Neuronal stem cell (in vitro differentiated cells): ENCODE results near the gene FER.

Experiments used
- DNase-seq: peaks from one replicate; pipeline ENCODE4 v3.0.0-alpha.2; 2013; ENCODE audit warnings: low spot score
- H2AFZ ChIP-seq: one replicate; pipeline ENCODE4 v1.6.1; 2013; ENCODE audit warnings: mild to moderate bottlenecking, low read length, inconsistent platforms
- H2AK5ac ChIP-seq: 2 replicates; pipeline ENCODE4 v1.6.1; 2013; ENCODE audit warnings: low read depth, mild to moderate bottlenecking, inconsistent platforms, low read length, moderate library complexity, mixed read lengths
- H2BK120ac ChIP-seq: 2 replicates; pipeline ENCODE4 v1.6.1; 2013; ENCODE audit warnings: low read depth, mild to moderate bottlenecking, inconsistent platforms, low read length, moderate library complexity, mixed read lengths
- H2BK12ac ChIP-seq: one replicate; pipeline ENCODE4 v1.6.1; 2013; ENCODE audit warnings: low read length, inconsistent platforms
- H2BK15ac ChIP-seq: 2 replicates; pipeline ENCODE4 v1.6.1; 2013; ENCODE audit warnings: mild to moderate bottlenecking, low read length, inconsistent platforms, mixed read lengths
- H2BK5ac ChIP-seq: one replicate; pipeline ENCODE4 v1.6.1; 2013; ENCODE audit warnings: inconsistent platforms, mild to moderate bottlenecking, low read length, moderate library complexity
- H3K14ac ChIP-seq: one replicate; pipeline ENCODE4 v1.6.1; 2013; ENCODE audit warnings: low read length, inconsistent platforms
- H3K18ac ChIP-seq: 2 replicates; pipeline ENCODE4 v1.6.1; 2013; ENCODE audit warnings: low read length, inconsistent platforms
- H3K23ac ChIP-seq: 2 replicates; pipeline ENCODE4 v1.6.1; 2013; ENCODE audit warnings: low read depth, mild to moderate bottlenecking, mixed read lengths, low read length, inconsistent platforms; ENCODE audit not compliant: poor library complexity
- H3K27ac ChIP-seq: replicated peaks from 3 replicates; pipeline ENCODE4 v1.5.1; 2013; ENCODE audit warnings: low read length, inconsistent platforms
- H3K27me3 ChIP-seq, 3 experiments: 2 replicates each; pipeline ENCODE4 v1.6.1; 2013; ENCODE audit warnings: low read length in 3 of 3, mild to moderate bottlenecking in 2 of 3, inconsistent platforms in 1 of 3, low read depth in 1 of 3, mixed read lengths in 1 of 3, moderate library complexity in 1 of 3; ENCODE audit not compliant: control insufficient read depth in 3 of 3, insufficient read depth in 3 of 3
- H3K36me3 ChIP-seq, 2 donors: replicated peaks in 1 of 2; 2 replicates each; pipeline ENCODE4 v1.6.1; 2013; ENCODE audit warnings: low read length in 2 of 2; ENCODE audit not compliant: control insufficient read depth in 2 of 2, insufficient read depth in 2 of 2
- H3K4ac ChIP-seq: 2 replicates; pipeline ENCODE4 v1.6.1; 2013; ENCODE audit warnings: inconsistent platforms, mild to moderate bottlenecking, low read length, moderate library complexity
- H3K4me1 ChIP-seq, 2 donors: 1 replicate in 1 of 2; 2 replicates in 1 of 2; pipeline ENCODE4 v1.6.1; 2013; ENCODE audit warnings: low read length in 2 of 2, low read depth in 1 of 2; ENCODE audit not compliant: control insufficient read depth in 2 of 2, insufficient read depth in 1 of 2
- H3K4me2 ChIP-seq: one replicate; pipeline ENCODE4 v1.6.1; 2013; ENCODE audit warnings: mild to moderate bottlenecking, low read length, inconsistent platforms; ENCODE audit not compliant: insufficient read depth, poor library complexity, severe bottlenecking
- H3K4me3 ChIP-seq, 2 donors: 2 replicates each; pipeline ENCODE4 v1.5.1; 2013; ENCODE audit warnings: low read length in 2 of 2, mild to moderate bottlenecking in 2 of 2, inconsistent platforms in 1 of 2, moderate library complexity in 1 of 2
- H3K79me1 ChIP-seq: one replicate; pipeline ENCODE4 v1.6.1; 2013; ENCODE audit warnings: low read depth, mild to moderate bottlenecking, inconsistent platforms, low read length, moderate library complexity
- H3K9ac ChIP-seq: one replicate; pipeline ENCODE4 v1.6.1; 2013; ENCODE audit warnings: mild to moderate bottlenecking, low read depth, low read length, inconsistent platforms; ENCODE audit not compliant: poor library complexity
- H3K9me3 ChIP-seq, 2 donors: replicated peaks in 1 of 2; 2 replicates each; pipeline versions ENCODE3 to v1.6.1; 2013; ENCODE audit warnings: low read length in 2 of 2, mild to moderate bottlenecking in 2 of 2, inconsistent platforms in 1 of 2, low read depth in 1 of 2, mixed read lengths in 1 of 2, moderate library complexity in 1 of 2; ENCODE audit not compliant: control insufficient read depth in 2 of 2, insufficient read depth in 1 of 2
- H4K8ac ChIP-seq: one replicate; pipeline ENCODE4 v1.6.1; 2013; ENCODE audit warnings: low read depth, mild to moderate bottlenecking, inconsistent platforms, low read length, moderate library complexity
- H4K91ac ChIP-seq: one replicate; pipeline ENCODE4 v1.6.1; 2013; ENCODE audit warnings: low read length, low read depth, mild to moderate bottlenecking, inconsistent platforms; ENCODE audit not compliant: poor library complexity
- WGBS, 2 donors: extraction: QIAGEN DNeasy Blood & Tissue Kit; methylation state at CpG; one replicate each; pipeline ENCODE4 v1.1.7; 2013; ENCODE audit warnings: missing lambda C conversion rate in 2 of 2, mixed read lengths in 1 of 2; ENCODE audit not compliant: insufficient read length in 2 of 2, insufficient replicate concordance in 1 of 2; ENCODE audit errors: extremely low coverage in 2 of 2; 5-methylcytosine and 5-hydroxymethylcytosine counted together

The FER gene

DNA sequence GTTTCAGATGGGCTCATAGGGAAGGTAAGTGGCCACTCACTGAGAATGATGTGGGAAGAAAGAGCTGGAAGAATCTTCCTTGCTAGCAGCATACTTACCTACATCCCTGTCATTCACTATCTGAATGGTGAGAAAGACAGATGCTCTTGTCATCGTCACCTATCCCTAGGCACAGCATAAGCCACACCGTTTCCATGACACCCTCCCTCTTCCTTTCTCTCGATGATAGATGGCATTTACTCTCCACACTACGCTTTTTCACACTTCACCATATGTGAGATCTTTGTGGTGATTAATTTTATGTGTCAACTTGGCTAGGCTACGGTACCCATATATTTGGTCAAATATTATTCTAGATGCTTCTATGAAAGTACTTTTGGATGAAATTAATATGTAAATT, 44.4 kb upstream of the FER start:
- H3K27ac ChIP-seq, result no peak overlapping the region
- no peak overlapping the region for H3K4ac ChIP-seq
- no peak overlapping the region for H4K91ac ChIP-seq
- H2BK120ac ChIP-seq, result no peak overlapping the region
- H3K4me2 ChIP-seq, result no peak overlapping the region
- no peak overlapping the region for H2AFZ ChIP-seq
- no peak overlapping the region for H2BK5ac ChIP-seq
- H2BK12ac ChIP-seq, result no peak overlapping the region
- H3K14ac ChIP-seq, result no peak overlapping the region
- H3K18ac ChIP-seq, result no peak overlapping the region
- no peak overlapping the region for H2BK15ac ChIP-seq
- H3K79me1 ChIP-seq, result no peaks in the 10 kb centered on the region
- H3K23ac ChIP-seq, result no peak overlapping the region
- H3K9ac ChIP-seq, result no peak overlapping the region
- H2AK5ac ChIP-seq, result no peak overlapping the region
- DNase-seq, result no peak
- no peak overlapping the region for H4K8ac ChIP-seq
- H3K27me3 ChIP-seq, result no peaks in the 10 kb centered on the region
- H3K4me3 ChIP-seq, result no peak overlapping the region
- no peaks in the 10 kb centered on the region for H3K36me3 ChIP-seq
- peaks cover 0 to 3% of the 10 kb centered on the region in 2 donors for H3K4me1 ChIP-seq
- WGBS, 2 donors, result no CpG with 5 or more reads among the region's 5 CpGs
- no peaks in the 10 kb centered on the region for H3K9me3 ChIP-seq

DNA sequence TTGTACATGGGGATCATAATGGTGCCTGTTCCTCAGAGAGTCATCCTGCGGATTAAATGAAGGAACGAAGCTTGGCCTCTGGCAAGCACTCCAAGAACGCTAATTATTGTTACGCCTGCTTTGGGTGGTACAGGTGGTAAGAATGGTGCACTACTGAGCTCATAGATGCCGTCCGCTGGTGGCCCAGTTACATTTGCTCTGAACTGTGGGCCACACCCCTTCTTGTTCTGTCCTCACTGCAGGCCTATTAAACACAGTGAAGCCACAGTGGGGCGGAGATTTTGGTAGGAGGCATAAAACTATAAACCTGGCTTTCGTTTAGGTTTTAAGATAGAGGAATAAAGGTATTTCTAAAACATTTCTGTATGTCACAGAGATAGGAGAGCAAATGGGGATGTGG, 40.6 kb upstream of the FER start:
- Histone ChIP-seq H2AK5ac (no peak overlapping the region), H3K4me2 (no peak overlapping the region), H4K91ac (no peak overlapping the region), H4K8ac (no peak overlapping the region), H3K4ac (no peak overlapping the region), H3K4me1 (peaks cover 0 to 3% of the 10 kb centered on the region in 2 donors), H3K27ac (no peak overlapping the region), H3K4me3 (no peak overlapping the region), H2BK120ac (no peak overlapping the region), H2BK5ac (no peak overlapping the region), H3K14ac (no peak overlapping the region), H2BK15ac (no peak overlapping the region), H3K9ac (no peak overlapping the region), H3K18ac (no peak overlapping the region), H3K36me3 (no peaks in the 10 kb centered on the region), H3K23ac (peak overlapping the region; percentile 89), H3K79me1 (no peaks in the 10 kb centered on the region), H3K9me3 (no peaks in the 10 kb centered on the region), H2AFZ (no peak overlapping the region), H2BK12ac (no peak overlapping the region), H3K27me3 (no peaks in the 10 kb centered on the region)
- DNase-seq, result no peak
- WGBS, 2 donors, result no CpG with 5 or more reads among the region's 8 CpGs

DNA sequence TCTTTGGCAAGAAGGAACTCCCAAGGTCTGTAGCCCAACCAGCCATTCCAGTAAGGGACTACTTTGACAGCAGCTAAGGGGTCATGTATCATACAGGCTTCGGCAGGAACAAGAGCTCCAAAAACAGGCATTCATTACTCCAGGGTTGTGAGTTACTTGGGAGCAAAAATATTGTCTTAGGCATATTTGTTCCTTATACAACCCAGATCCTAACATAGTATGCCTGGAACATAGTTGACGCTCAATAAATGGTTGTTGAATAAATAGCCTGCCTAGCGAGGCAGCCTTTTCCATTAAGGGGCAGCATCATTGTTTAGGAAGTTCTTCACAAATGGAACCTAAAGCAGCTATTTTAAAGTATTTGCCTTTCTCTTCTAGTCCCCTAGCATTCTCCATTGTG, 35.8 kb upstream of the FER start:
- DNase-seq, result no peak
- Histone ChIP-seq H3K27ac (no peak overlapping the region), H3K9ac (no peak overlapping the region), H2AFZ (no peak overlapping the region), H2BK120ac (no peak overlapping the region), H3K9me3 (no peaks in the 10 kb centered on the region), H3K18ac (no peak overlapping the region), H3K36me3 (no peaks in the 10 kb centered on the region), H3K4me3 (no peak overlapping the region), H3K27me3 (no peaks in the 10 kb centered on the region), H3K23ac (no peak overlapping the region), H2BK5ac (no peak overlapping the region), H3K79me1 (no peaks in the 10 kb centered on the region), H3K4me1 (peaks cover 0 to 3% of the 10 kb centered on the region in 2 donors), H2BK15ac (no peak overlapping the region), H3K4me2 (no peak overlapping the region), H4K8ac (no peak overlapping the region), H3K4ac (no peak overlapping the region), H2BK12ac (no peak overlapping the region), H4K91ac (no peak overlapping the region), H2AK5ac (no peak overlapping the region), H3K14ac (no peak overlapping the region)
- no CpG with 5 or more reads among the region's 3 CpGs for WGBS, 2 donors

DNA sequence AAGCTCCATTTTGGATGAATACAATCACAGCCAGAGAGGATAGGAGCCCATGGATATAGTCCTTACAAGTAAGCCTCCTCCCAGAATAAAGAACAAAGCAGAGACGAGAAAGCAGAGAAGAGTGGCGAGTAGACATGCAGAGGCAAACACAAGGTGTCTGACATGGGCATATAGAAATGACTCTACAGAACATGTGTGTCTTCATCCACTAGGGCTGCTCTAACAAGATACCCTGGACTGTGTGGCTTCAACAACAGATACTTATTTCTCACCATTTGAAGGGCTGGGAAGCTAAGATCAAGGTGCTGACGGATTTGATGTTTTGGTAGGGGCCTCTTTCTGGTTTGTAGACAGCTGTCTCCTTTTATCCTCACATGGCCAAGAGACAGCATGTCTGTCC, 32.3 kb upstream of the FER start:
- Histone ChIP-seq H3K36me3 (no peaks in the 10 kb centered on the region), H3K79me1 (no peaks in the 10 kb centered on the region)
- no CpG with 5 or more reads among the region's 3 CpGs for WGBS, 2 donors

More for the DNA sequence above, 32.3 kb upstream of the FER start:
- no peak overlapping the region for H4K91ac ChIP-seq
- H3K23ac ChIP-seq, result no peak overlapping the region
- no peak overlapping the region for H3K4ac ChIP-seq
- no peak overlapping the region for H3K18ac ChIP-seq
- no peak overlapping the region for H3K4me2 ChIP-seq
- no peak overlapping the region for H2BK5ac ChIP-seq
- peak overlapping the region; percentile 25 for H2AFZ ChIP-seq
- H4K8ac ChIP-seq, result no peak overlapping the region
- no peaks in the 10 kb centered on the region for H3K4me1 ChIP-seq
- no peak overlapping the region for H3K14ac ChIP-seq
- H3K9me3 ChIP-seq, result no peaks in the 10 kb centered on the region
- H2AK5ac ChIP-seq, result no peak overlapping the region
- no peaks in the 10 kb centered on the region for H3K27me3 ChIP-seq
- DNase-seq, result no peak
- H3K27ac ChIP-seq, result no peak overlapping the region
- H2BK15ac ChIP-seq, result no peak overlapping the region
- H2BK12ac ChIP-seq, result no peak overlapping the region
- H3K9ac ChIP-seq, result no peak overlapping the region
- H3K4me3 ChIP-seq, result no peak overlapping the region
- no peak overlapping the region for H2BK120ac ChIP-seq
